Activated T-helper 17 cell treated with anti-CD3 and anti-CD28 coated beads, Interleukin-2, amount 50 U/mL, for 72 hours (primary cell): ENCODE data around the gene NRDC. TPM values are rescaled to one million over a fixed set of nuclear protein-coding genes. Genes with fewer than 3 reads are reported as not detected.
"Not testable (repeated sequence)": the region's sequence is repeated elsewhere in the genome, so short reads cannot be mapped to it uniquely, and the experiment has no call there.

Experiments used
- ATAC-seq: fragments of 150-1000 bp; cut with Tn5 transposase; replicated peaks from 2 replicates; pipeline ENCODE4 v1.10.0; 2021; ENCODE audit warnings: mild to moderate bottlenecking, moderate library complexity
- H3K27ac Mint-ChIP-seq: one replicate; pipeline ENCODE4 v1.8.0; 2022; ENCODE audit warnings: mixed read lengths
- H3K27me3 Mint-ChIP-seq: one replicate; pipeline ENCODE4 v1.8.0; 2022; ENCODE audit warnings: mixed read lengths
- H3K36me3 Mint-ChIP-seq: one replicate; pipeline ENCODE4 v1.8.0; 2022; ENCODE audit warnings: low read depth, mild to moderate bottlenecking, mixed read lengths
- H3K4me1 Mint-ChIP-seq: one replicate; pipeline ENCODE4 v1.8.0; 2022; ENCODE audit warnings: mixed read lengths
- H3K4me3 Mint-ChIP-seq: one replicate; pipeline ENCODE4 v1.8.0; 2022; ENCODE audit warnings: mild to moderate bottlenecking, mixed read lengths
- H3K9me3 Mint-ChIP-seq: one replicate; pipeline ENCODE4 v1.8.0; 2022; ENCODE audit warnings: mixed read lengths
- total RNA-seq, 2 donors: library from RNA; stranded (reverse); gene quantifications; one replicate each; pipeline ENCODE4 v1.2.3, GENCODE V29; 2022

NRDC gene
- total RNA-seq, 2 donors from 2014 or later: 135 to 174 TPM

DNA sequence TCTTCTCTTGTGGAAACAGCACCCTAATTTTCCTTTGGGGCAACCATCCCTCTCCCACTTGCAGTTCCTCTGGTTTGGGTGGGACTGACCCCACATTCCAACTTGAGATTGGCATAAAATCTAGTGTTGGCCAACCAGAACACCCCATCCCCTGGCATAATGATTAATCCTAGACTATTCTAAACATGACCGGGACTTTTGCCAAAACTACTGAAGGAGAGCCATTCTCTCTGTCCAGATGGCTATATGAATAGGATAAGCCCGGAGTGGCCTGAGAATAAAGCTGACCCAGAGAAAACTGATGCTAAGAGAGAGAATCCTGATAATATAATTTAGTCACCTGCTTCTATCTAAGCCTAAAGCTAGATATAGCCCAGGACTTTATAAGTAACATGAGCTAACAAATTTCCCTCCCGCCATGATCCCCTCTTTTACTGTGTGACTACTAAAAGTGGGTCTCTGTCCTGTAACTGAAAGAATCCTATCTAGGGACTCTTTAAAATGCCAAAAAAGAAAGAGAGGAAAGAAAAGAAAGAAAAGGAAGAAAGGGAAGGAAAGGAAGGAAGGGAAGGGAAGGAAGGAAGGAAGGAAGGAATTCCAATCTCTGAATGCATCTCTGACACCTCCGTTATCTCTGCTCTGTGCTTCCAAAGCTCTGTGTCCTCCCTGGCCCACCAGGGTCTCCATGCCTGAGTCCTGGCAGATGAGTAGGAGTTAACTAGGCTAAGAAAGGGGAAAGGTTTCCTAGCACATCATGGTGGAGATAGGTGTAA, 28.0 kb upstream of the NRDC start:
- no peak overlapping the region for H3K4me3 Mint-ChIP-seq
- H3K4me1 Mint-ChIP-seq: no peaks in the 10 kb centered on the region
- peaks cover 4% of the 10 kb centered on the region for H3K9me3 Mint-ChIP-seq
- H3K36me3 Mint-ChIP-seq: no peaks in the 10 kb centered on the region
- ATAC-seq: no peak
- peak overlapping the region; percentile 17 for H3K27ac Mint-ChIP-seq
- peaks cover 3% of the 10 kb centered on the region for H3K27me3 Mint-ChIP-seq

DNA sequence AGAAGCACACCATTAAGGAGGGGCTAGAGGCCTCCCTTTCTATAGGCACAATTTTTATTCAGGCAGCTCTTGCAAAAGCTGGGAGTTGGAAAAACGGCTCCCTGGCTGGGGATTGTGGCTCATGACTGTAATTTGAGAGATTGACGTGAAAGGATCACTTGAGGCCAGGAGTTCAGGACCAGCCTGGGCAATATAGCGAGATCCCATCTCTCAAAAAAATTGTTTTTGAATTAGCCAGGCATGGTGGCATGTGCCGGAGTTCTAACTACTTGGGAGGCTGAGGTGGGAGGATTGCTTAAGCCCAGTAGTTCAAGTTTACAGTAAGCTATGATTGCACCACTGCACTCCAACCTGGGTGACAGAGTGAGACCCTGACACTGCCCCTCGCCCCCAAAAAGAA, 23.9 kb upstream of the NRDC start:
- no peaks in the 10 kb centered on the region for H3K36me3 Mint-ChIP-seq
- no peak overlapping the region for H3K4me3 Mint-ChIP-seq
- no peak for ATAC-seq
- peaks cover 4% of the 10 kb centered on the region for H3K9me3 Mint-ChIP-seq
- H3K27me3 Mint-ChIP-seq: peaks cover 17% of the 10 kb centered on the region
- no peaks in the 10 kb centered on the region for H3K4me1 Mint-ChIP-seq
- no peak overlapping the region for H3K27ac Mint-ChIP-seq

DNA sequence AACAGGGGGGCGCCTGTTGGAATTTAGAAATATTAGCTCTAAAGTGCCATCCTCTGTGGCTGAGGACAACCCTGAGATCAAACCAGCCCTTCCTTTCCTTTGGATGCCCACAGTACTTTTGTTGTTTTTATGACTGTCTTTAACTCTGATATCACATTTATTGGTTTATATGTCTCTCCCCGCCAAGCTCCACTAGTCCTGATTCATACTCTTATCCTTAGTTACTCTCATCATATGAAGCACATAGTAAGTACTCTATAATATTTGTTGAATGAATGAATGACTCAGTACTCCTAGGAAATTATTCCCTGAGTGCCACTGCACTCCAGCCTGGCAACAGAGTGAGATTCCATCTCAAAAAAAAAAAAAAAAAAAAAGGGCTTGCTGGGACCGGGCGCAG, 22.6 kb upstream of the NRDC start:
- Mint-ChIP-seq H3K27me3 (peaks cover 18% of the 10 kb centered on the region), H3K4me1 (no peaks in the 10 kb centered on the region), H3K27ac (no peak overlapping the region), H3K36me3 (no peaks in the 10 kb centered on the region), H3K4me3 (no peak overlapping the region), H3K9me3 (no peaks in the 10 kb centered on the region)
- no peak for ATAC-seq

DNA sequence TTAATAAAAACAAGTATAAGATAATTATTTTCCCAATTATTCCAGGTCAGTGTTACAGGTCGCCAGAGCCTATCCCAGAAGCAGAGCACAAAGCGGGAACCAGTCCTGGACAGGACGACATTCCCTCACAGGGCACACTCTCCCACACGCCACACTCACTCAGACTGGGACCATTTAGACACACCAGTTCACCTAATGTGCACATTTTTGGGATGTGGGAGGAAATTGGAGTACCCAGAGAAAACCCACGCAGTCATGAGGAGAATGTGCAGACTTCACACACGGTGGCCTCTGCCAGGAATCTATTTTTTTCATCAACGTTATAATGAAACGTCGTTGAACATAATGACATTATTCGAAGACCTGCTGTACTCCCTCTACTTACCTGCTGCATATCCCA, 20.5 kb upstream of the NRDC start:
- no peak overlapping the region for H3K27ac Mint-ChIP-seq
- ATAC-seq: no peak
- H3K9me3 Mint-ChIP-seq: no peaks in the 10 kb centered on the region
- H3K4me3 Mint-ChIP-seq: no peak overlapping the region
- H3K4me1 Mint-ChIP-seq: no peaks in the 10 kb centered on the region
- H3K27me3 Mint-ChIP-seq: peaks cover 32% of the 10 kb centered on the region
- no peaks in the 10 kb centered on the region for H3K36me3 Mint-ChIP-seq

DNA sequence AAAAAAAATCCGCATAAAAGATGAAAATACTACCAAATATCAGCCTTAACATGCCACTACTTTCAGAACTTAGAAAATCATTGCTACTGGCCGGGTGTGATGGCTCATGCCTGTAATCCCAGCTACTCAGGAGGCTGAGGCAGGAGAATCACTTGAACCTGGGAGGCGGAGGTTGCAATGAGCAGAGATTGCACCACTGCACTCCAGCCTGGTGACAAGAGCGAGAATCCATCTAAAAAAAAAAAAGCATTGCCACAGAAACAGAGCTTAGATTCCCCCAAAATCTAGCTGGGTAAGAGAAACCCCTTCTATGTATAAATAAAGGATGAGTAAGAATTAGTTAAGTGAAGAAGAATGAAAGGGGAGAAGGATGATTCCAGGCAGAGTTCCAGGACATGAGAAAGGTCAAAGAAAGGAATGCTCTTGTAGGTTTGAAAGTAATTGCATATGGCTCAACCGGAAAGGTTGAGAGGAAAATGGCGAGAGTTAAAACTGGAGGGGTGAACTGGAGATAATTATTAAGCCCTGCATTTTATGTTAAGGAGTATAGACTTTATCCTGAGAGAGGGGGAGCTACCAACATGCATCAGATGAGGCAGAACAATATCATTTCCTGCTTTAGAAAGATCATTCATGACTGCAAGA, 19.7 kb upstream of the NRDC start:
- H3K9me3 Mint-ChIP-seq: no peaks in the 10 kb centered on the region
- H3K27ac Mint-ChIP-seq: no peak overlapping the region
- H3K4me1 Mint-ChIP-seq: no peaks in the 10 kb centered on the region
- H3K27me3 Mint-ChIP-seq: peaks cover 32% of the 10 kb centered on the region
- no peak overlapping the region for H3K4me3 Mint-ChIP-seq
- no peaks in the 10 kb centered on the region for H3K36me3 Mint-ChIP-seq
- no peak for ATAC-seq

DNA sequence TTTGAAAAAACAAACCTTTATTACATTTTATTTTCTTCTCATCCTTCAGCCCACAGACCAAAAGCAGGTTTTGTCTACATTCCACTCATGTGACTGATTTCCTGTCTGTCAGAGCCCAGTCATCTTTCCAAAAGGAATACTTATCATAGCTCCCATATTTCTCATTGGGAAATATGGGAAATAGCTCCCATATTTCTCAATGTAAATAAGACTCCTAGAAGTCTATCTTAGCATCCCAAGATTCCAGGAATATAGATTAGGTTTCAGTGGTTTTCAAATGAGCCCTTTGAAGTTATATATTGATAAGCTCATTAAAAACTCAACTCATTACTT, 19.1 kb upstream of the NRDC start:
- peaks cover 32% of the 10 kb centered on the region for H3K27me3 Mint-ChIP-seq

DNA sequence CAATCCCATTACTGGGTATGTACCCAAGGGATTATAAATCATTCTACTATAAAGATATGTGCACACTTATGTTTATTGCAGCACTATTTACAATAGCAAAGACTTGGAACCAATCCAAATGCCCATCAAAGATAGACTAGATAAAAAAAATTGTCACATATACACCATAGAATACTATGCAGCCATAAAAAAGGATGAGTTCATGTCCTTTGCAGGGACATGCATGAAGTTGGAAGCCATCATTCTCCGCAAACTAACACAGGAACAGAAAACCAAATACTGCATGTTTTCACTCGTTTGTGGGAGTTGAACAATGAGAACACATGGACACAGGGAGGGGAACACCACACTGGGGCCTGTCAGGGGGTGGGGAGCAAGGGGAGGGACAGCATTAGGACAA, 16.2 kb upstream of the NRDC start:
- H3K27me3 Mint-ChIP-seq: peaks cover 39% of the 10 kb centered on the region
- not testable (repeated sequence) for H3K9me3 Mint-ChIP-seq, H3K27ac Mint-ChIP-seq, H3K4me1 Mint-ChIP-seq, H3K4me3 Mint-ChIP-seq, ATAC-seq, H3K36me3 Mint-ChIP-seq

More for the DNA sequence above, 19.1 kb upstream of the NRDC start:
- H3K4me3 Mint-ChIP-seq: no peak overlapping the region
- ATAC-seq: no peak
- no peaks in the 10 kb centered on the region for H3K36me3 Mint-ChIP-seq
- H3K4me1 Mint-ChIP-seq: no peaks in the 10 kb centered on the region
- no peaks in the 10 kb centered on the region for H3K9me3 Mint-ChIP-seq
- H3K27ac Mint-ChIP-seq: no peak overlapping the region

DNA sequence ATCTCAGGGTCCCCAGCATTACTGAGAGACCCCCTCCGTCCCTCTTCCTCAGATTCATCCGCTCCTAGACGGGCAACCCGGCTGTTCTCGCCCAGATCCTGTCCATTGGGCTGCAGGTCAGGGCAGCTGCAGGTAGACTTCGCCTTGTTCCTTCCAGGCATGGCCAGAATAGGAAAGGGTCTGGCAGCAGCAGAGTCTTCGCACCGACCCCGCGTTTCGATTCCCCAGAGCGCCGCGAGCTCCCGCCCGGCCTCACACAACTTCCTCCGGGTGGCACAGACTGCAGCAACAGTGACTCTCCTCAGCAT, 265 bp downstream of the NRDC start:
- peaks cover 27% of the 10 kb centered on the region for H3K4me1 Mint-ChIP-seq
- H3K27ac Mint-ChIP-seq: no peak overlapping the region
- no peak overlapping the region for H3K4me3 Mint-ChIP-seq
- H3K9me3 Mint-ChIP-seq: no peaks in the 10 kb centered on the region
- H3K27me3 Mint-ChIP-seq: peaks cover 15% of the 10 kb centered on the region
- peaks cover 24% of the 10 kb centered on the region for H3K36me3 Mint-ChIP-seq
- ATAC-seq: no peak

DNA sequence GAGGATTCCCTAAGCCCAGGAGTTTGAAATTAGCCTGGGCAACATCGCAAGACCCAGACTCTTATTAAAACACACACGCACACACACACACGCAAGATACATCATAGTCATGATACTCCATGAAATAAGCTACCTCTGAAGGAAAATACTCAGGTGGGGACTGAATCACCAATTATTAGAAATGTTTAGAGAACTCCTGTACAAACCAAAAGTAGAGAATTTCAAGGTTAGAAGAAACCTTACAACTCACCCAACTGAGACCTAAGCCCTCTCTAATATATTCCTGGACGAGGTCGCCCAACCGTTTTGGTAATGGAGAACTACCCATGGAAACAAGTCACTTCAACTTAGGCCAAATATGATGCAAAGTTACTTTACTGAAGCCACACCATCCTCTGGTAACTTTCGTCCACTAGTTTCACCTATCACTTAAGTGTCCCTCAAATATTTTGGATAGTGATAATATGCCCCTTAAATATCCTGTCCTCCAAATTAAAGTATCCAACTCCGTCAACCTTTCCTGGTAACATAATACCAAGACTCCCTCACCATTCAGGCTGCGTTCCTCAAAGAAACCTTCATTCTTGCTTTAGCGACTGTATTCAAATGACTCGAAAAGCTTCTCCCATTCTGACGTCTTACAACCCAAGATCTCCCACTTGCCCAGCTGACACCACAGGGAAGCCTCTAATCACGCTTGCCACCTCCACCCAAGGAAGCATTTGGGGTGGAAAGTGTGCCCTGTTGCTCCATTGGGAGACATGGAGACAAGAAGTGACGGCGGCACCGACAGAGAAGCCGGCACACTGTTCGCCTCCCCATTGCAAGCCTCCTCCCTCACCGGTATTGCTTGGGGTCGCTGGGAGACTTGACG, 856 bp downstream of the NRDC start:
- H3K36me3 Mint-ChIP-seq: peaks cover 27% of the 10 kb centered on the region
- H3K4me3 Mint-ChIP-seq: no peak overlapping the region
- H3K27ac Mint-ChIP-seq: no peak overlapping the region
- H3K9me3 Mint-ChIP-seq: no peaks in the 10 kb centered on the region
- no peak for ATAC-seq
- H3K27me3 Mint-ChIP-seq: peaks cover 9% of the 10 kb centered on the region
- H3K4me1 Mint-ChIP-seq: peaks cover 27% of the 10 kb centered on the region

DNA sequence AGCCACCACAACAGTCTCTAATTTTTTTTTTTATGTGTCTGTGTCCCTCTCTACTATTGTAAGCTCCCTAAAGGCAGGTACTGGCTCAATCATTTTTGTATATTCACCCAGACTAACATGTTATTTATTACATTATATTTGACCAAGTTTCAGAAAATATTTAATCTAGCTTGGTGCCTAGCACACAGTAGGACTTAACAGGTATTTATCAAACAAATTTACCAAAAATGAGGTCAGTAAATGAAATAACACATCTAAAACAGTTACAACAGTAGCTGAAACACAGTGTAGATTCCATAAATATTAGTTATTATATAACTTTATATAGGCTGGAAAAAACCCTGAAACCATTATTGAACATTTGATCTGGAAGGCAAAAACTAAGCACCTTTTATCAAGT, 2.7 kb downstream of the NRDC start:
- no peak overlapping the region for H3K27ac Mint-ChIP-seq
- H3K9me3 Mint-ChIP-seq: no peaks in the 10 kb centered on the region
- no peak overlapping the region for H3K4me3 Mint-ChIP-seq
- H3K27me3 Mint-ChIP-seq: peaks cover 4% of the 10 kb centered on the region
- ATAC-seq: no peak
- H3K36me3 Mint-ChIP-seq: peaks cover 27% of the 10 kb centered on the region
- peaks cover 36% of the 10 kb centered on the region for H3K4me1 Mint-ChIP-seq

DNA sequence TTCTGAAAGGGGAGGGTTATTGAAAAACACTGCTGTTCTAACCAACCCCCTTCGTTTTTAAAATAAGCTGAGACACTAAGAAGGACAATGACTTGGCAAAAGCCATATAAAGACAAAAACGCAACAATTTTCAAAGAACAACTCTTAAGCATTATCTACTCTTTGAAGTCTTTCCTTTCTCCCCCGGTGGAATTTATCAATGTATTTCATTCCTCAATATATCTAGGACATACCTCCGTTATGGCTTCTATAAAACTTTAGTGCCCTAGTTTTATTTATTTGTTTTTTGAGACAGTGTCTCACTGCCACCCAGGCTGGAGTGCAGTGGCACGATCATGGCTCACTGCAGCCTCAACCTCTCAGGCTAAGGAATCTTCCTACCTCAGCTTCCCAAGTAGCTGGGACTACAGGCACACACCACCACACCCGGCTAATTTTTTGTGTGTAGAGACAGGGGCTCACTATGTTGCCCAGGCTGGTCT, 3.2 kb downstream of the NRDC start:
- Mint-ChIP-seq H3K27ac (peak overlapping the region; percentile 22), H3K4me3 (no peak overlapping the region), H3K9me3 (no peaks in the 10 kb centered on the region), H3K4me1 (peaks cover 41% of the 10 kb centered on the region), H3K27me3 (no peaks in the 10 kb centered on the region), H3K36me3 (peaks cover 27% of the 10 kb centered on the region)
- no peak for ATAC-seq

DNA sequence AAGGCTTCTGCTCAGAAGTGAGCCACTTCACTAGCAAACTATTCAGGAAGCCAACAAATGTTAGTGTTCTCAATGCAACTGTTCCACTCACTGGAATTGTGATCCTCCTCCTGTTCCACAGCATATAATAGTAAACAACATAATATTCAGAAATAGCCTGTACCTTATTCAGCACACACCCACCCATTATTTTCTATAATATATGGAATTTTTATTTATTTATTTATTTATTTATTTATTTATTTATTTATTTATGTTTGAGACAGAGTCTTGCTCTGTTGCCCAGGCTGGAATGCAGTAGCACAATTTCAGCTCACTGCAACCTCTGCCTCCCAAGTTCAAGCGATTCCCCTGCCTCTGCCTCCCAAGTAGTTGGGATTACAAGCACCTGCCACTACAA, 5.3 kb downstream of the NRDC start:
- H3K4me3 Mint-ChIP-seq, H3K27me3 Mint-ChIP-seq, ATAC-seq: not testable (repeated sequence)

DNA sequence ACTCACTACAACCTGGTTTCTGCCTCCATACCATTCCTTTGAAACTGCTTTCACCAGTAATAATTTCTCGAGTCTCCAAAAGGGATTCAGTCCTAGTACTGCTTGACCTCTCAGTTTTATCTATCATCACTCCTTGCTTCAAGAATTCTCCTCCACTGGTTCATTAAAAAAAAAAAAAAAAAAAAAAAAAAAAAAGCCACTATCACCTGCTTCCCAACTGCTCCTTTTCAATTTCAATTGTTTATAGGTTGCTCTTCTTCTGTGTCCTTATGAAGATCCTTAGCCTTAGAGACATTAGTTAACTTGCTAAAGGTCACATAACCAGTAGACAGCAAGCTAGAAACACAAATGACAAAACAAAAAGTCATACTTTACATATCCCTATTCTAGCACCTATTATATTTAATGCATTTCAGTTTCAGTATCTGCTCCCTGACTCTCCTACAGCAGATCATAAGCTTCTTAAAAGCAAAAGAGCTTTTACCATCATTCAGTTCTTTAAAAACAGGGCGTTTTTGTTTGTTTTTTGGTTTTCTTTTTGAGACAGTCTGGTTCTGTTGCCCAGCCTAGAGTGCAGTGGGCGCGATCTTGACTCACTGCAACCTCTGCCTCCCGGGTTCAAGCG, 7.1 kb downstream of the NRDC start:
- no peaks in the 10 kb centered on the region for H3K9me3 Mint-ChIP-seq
- no peak for ATAC-seq
- H3K27me3 Mint-ChIP-seq: no peaks in the 10 kb centered on the region
- peaks cover 36% of the 10 kb centered on the region for H3K36me3 Mint-ChIP-seq
- H3K27ac Mint-ChIP-seq: peak overlapping the region; percentile 11
- H3K4me3 Mint-ChIP-seq: peak overlapping the region; percentile 2
- H3K4me1 Mint-ChIP-seq: peaks cover 44% of the 10 kb centered on the region

More for the DNA sequence above, 5.3 kb downstream of the NRDC start:
- not testable (repeated sequence) for H3K27ac Mint-ChIP-seq, H3K9me3 Mint-ChIP-seq
- H3K36me3 Mint-ChIP-seq: peaks cover 30% of the 10 kb centered on the region
- H3K4me1 Mint-ChIP-seq: peaks cover 44% of the 10 kb centered on the region

DNA sequence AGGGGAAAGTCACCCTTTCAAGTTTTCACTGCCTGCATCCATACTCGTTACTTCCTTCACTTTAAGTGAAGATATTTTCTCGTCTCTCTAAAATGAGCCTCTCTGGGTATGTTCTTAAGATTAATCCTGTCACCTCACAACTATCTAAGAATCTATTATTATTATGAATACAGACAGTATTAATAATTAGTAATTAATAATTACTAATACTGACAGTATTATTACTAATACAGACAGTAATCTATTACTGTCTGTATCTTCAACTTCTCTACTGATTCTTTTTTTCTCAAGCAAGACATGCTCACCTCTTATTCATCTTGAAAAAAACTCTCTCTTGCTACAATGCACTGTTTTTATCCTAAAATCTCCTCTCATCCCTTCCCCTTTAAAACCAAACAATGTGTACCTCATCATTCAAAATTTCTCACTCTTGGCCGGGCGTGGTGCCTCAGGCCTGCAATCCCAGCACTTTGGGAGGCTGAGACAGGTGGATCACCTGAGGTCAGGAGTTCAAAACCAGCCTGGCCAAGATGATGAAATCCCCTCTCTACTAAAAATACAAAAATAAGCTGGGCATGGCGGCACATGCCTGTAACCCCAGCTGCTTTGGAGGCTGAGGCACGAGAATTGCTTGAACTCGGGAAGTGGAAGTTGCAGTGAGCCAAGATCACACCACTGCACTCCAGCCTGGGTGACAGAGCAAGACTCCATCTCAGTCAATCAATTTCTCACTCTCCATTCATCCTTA, 7.8 kb downstream of the NRDC start:
- peak overlapping the region; percentile 11 for H3K27ac Mint-ChIP-seq

More for the DNA sequence above, 7.8 kb downstream of the NRDC start:
- no peaks in the 10 kb centered on the region for H3K27me3 Mint-ChIP-seq
- no peak for ATAC-seq
- H3K4me1 Mint-ChIP-seq: peaks cover 40% of the 10 kb centered on the region
- H3K4me3 Mint-ChIP-seq: no peak overlapping the region
- no peaks in the 10 kb centered on the region for H3K9me3 Mint-ChIP-seq
- peaks cover 43% of the 10 kb centered on the region for H3K36me3 Mint-ChIP-seq
